IPS-NIHi7 (cell line): ENCODE data around the gene ENTHD1.
"Not testable (repeated sequence)": the region's sequence is repeated elsewhere in the genome, so short reads cannot be mapped to it uniquely, and the experiment has no call there.

ENCODE experiments used
- DNase-seq: peaks from one replicate; pipeline ENCODE4 v3.0.0; 2012; ENCODE audit warnings: mixed read lengths; ENCODE audit errors: extremely low spot score

ENTHD1 gene

DNA sequence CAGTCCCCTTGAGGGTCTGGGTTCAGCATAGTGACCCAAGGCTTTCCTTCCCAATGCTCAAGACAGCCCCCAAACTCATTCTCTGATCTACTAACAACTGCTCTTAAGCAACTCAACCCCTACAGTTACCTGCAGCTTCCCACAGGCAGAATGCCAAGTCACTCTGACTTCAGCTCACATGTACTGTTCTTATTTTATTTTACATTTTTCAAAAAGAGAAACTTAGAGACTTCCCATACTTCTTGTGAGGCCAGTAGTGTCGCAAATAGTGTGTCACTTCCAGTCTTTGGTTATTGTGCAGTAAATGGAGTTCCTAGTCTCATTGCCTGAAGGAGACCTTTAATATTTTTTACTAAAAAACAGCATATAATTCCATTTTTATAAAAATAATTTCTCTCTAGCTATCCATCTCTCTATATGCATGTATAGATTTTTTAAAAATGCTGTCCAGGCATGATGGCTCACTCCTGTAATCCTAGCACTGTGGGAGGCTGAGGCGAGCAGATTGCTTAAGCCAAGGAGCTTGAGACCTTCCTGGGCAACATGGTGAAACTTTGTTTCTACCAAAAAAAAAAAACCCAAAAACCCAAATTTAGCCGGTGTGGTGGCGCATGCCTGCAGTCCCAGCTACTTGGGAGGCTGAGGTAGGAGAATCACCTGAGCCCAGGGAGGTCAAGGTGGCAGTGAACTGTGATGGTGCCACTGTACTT lies 41.8 kb downstream of the ENTHD1 start:
- no peak for DNase-seq

DNA sequence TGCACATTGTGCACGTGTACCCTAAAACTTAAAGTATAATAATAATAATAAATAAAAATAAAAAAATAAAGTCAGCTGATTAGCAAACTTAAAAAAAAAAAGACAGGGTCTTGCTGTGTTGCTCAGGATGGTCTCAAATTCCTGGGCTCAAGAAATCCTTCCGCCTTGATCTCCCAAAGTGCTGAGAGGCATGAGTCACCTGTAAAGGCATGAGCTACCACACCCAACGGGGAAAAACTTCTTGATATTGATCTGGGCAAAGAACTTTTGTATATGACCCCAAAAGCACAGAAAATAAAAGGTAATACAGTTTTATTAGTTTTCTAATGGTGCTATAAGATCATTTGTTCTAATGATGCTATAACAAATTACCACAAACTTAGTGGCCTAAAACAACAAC lies 46.1 kb downstream of the ENTHD1 start:
- no peak for DNase-seq

DNA sequence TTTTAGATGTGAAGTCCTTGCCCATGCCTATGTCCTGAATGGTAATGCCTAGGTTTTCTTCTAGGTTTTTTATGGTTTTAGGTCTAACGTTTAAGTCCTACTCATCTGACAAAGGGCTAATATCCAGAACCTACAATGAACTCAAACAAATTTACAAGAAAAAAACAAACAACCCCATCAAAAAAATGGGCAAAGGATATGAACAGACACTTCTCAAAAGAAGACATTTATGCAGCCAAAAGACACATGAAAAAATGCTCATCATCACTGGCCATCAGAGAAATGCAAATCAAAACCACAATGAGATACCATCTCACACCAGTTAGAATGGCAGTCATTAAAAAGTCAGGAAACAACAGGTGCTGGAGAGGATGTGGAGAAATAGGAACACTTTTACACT lies 47.0 kb downstream of the ENTHD1 start:
- not testable (repeated sequence) for DNase-seq

DNA sequence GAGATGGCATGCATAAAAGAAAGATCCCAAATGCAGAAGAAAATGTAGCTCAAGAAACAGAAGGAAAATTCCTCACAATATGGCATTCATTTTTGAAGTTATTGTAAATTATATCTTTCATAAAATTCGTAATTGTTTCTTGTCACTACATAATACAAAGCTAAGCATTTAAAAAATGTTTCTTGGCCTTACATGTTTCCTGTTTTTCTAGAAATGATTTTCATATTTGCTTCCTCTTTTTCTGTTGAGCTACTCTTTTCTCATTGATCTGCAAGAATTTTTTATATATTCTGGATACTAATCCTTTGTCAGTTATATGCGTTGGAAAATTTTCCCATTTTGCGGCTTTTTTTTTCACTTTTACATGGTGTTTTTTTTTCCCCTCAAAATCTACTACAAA lies 48.0 kb downstream of the ENTHD1 start:
- no peak for DNase-seq

- DNase-seq = no peak
These were observed 53.5 kb downstream of the ENTHD1 start for GRCh38 chr22:39839917-39840510.

DNA sequence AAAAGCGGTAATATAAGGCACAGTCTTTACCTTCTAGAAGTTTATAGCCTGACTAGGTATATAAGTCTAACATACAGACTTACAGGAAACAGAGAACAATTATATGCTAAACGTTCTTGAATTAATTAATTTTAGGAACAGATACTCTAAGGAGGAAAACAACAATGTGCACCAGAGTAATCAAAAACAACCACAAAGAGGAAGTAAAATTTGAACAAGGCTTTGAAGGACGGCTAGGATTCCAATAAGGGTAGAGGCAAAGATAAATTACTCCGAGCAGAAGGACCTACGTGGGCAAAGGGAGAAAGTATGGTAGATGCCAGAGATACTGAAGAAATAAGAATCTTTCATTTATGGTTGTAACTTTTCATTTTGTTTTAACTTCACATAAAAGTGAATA lies 54.4 kb downstream of the ENTHD1 start:
- DNase-seq = no peak

DNA sequence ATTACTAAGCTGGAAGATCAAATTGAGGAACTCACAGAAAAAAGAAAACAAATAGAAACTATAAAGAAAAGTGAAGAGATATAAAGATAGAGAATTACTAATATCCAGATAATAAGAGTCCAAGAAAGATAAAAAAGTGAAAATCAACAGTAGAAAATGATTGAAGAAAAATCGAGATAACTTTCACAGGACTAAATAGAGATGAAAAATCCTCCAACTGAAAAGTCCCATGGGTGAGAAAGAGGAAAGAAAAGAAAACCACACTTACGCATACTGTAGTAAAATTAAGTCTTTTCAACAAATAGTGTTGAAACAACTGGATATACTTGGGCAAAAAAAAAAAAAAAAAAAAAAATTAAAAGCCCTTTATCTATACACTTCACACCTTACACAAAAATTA lies 60.0 kb downstream of the ENTHD1 start:
- no peak for DNase-seq

GRCh38 chr22:39833093-39833492 lies 60.5 kb downstream of the ENTHD1 start:
- DNase-seq = no peak

DNA sequence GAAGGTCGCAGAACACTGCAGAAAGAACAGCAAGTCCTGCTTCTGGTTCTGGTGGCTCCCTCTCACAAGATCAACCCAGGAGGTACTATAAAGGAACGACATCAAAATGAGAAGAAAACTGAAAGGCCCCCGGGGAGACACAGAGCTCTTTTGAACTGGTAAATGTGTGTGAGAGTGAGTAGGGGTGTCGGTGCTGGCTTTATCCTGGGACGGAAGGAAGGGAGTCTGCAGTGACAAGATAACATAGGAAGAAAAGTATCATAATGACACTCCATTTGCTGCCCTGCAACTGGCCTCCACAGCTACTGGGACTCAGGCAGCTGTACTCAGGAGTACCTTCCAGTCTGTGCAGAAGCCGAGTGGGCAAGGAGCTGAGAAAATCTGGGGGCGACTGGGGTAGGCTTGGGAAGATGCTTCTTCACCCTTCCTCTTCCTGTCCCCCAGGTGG lies 60.9 kb downstream of the ENTHD1 start:
- no peak for DNase-seq

DNA sequence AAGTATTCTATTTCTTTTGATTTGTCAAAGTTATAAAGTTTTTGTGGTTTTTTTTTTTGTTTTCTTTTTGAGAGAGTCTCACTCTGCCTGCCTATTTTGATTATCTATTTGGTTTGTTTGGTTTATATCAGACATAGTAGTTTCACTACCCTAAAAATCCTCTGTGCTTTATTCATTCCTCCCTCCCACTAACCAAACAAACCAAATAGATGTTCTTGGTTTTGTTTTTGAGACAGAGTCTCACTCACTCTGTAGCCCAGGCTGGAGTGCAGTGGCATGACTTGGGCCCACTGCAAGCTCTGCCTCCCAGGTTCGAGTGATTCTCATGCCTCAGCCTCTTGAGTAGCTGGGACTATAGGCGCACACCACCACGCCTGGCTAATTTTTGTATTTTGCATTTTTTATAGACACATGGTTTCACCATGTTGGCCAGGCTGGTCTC lies 67.9 kb downstream of the ENTHD1 start:
- DNase-seq = no peak

GRCh38 chr22:39821008-39821407 lies 72.6 kb downstream of the ENTHD1 start:
- DNase-seq = no peak

GRCh38 chr22:39820256-39820655 lies 73.3 kb downstream of the ENTHD1 start:
- DNase-seq = no peak

DNA sequence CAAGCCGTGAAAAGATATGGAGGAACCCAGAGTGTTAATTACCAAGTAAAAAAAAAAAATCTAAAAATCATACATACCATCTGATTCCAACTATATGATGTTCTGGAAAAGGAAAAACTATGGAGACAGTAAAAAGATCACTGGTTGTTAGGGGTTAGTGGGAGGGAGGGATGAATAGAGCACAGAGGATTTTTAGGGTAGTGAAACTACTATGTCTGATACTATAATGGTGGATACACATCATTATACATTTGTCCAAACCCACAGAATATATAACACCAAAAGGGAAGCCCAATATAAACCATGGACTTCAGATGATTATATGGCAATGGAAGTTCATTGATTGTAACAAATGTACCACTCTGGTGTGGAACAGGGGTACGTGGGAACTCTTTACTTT lies 74.1 kb downstream of the ENTHD1 start:
- DNase-seq = no peak

DNA sequence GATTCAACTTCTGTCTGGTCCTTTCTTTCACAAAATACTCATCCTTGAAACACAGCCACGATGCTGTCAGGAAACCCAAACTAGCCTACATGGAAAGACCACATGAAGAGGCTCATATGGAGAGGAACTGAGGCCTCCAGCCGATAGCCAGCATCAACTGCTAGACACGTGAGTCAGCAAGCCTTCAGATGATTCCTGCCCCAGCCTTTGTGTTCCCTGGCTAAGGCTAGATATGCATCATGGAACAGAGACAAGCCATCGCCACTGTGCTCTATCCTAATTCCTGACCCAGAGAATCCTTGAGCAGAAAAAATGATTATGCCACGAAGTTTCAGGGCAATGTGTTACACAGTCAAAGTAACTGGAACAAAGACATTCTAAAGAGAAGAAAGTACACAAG lies 75.5 kb downstream of the ENTHD1 start:
- DNase-seq = no peak

- DNase-seq = no peak
These were observed 77.6 kb downstream of the ENTHD1 start for GRCh38 chr22:39815932-39816331.

DNA sequence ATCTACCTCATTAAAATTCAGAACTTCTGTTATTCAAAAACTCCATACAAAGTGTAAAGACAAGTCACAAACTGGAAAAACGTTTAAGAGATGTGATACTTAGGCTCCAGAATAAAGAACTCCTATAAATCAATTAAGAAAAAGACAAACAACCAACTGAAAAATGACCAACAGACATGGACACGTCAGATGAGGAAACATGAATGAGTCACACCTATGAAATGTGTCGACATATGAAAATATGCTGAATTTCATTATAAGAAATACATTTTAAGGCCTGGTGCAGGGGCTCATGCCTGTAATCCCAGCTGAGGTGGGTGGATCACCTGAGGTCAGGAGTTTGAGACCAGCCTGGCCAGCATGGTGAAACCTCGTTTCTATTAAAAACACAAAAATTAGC lies 78.7 kb downstream of the ENTHD1 start:
- DNase-seq = no peak

DNA sequence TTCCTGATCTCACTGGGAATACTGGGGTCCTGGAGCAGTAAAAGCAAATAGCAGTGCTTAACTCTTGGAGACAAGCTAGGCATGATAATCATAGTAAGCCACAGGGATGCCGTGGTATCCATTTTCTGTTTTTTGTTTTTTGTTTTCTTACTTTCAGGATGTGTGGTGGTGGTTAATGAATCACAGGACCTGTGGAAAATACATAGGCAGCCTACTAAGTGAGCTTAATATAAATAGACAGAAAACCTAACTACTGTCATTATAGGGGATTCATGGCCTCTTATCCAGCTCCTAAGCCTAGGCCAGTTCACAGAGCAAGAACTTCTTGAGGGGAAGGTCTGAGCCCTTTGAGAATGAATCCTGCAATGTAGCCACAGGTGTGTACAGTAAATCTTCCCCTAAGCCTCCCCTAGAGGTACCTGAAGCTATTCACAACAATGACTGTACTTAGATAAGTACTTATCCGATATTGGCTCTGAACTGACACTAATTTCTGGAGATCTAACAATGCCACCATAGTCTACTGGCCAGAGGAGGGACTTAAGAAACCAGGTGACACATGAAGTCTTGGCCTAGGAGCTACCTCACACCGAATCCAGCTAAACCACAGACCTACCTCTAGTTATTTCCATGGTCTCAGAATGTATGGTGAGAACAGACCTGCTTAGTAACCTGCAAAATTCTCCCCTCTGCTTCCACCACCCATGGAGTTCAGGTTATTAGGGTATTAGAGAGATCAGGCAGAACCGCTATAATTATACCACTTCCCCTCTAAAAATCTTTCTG lies 83.6 kb downstream of the ENTHD1 start:
- DNase-seq = no peak

DNA sequence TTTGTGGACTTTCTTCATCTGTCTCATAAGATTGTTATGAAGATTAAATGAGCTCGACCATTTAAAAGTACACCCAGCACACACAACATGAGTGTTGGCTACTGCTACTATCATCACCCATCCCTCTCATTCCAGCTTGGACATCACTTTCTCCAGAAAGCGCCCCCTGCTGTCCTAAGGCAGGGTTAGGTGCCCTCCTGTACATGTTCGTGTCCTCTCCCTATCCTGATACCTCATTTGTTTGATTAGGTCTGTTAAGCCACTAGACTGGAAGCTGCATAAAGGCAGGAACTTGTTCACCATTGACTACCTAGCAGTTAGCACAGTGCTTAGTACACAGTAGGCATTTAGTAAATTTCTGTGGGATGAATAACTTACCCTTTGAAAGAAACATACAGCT lies 85.5 kb downstream of the ENTHD1 start:
- DNase-seq = peak; percentile 75

DNA sequence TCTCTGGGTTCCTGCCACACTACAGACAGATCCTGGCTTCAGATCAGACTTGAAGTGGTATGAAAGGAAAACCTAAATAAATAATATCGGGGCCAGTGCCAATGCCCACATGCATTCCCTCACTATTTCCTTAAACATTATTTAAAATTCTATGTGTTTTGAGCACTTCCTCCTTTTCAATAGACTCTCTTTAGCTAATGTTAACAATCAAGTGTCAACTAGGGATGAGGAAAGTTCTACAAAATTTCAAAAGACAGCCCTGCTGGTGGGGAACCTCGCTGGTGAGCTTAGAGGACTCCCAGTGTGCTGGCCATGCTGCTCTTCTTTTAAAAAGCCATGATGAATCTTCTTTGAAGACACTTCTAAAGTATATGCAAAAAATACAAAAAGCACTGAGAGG lies 87.5 kb downstream of the ENTHD1 start:
- no peak for DNase-seq

GRCh38 chr22:39805117-39805516 lies 88.4 kb downstream of the ENTHD1 start:
- DNase-seq = no peak

- DNase-seq = no peak
These were observed 90.9 kb downstream of the ENTHD1 start for GRCh38 chr22:39802682-39803081.

DNA sequence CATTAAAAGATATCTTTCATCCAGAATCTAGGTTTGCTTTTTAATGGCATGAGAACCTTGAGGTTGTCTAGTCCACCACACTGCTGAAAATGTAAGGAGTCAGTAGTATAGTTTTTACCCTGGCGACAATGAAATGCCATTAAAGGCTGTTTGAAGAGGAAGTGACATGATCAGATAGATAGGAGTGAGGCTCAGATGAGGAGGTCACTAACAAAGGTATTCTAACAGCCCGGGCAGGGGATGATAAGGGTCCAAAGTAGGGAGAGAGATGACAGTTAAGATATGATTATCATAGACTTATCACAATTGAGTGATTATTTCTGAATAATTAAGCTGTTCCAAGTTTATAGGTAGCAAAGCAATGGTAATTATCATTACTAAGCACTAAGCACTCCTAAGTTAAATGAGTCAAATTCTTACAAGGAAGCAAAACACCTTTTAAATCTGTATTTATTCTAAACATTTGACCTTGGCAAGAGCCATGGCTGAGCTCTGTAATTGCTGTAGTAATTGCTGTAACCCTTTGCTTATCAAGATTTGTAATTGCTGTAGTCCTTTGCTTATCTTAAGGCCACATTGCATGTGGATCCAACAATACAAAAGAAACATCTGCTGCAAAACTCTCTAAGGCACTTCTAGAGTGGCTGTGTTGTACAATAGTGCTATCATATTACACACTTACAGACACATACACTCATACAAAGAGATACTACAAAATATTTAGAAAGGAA lies 92.6 kb downstream of the ENTHD1 start:
- no peak for DNase-seq
